Fibroblast of lung (primary cell): ENCODE measurements around the gene PLOD2. TPM values are rescaled to one million over a fixed set of nuclear protein-coding genes. Genes with fewer than 3 reads are reported as not detected.

Experiments
- DNase-seq, 2 donors: peaks; one replicate each; pipeline versions ENCODE4 v3.0.0 to v3.0.0-alpha.2; 2010; ENCODE audit warnings: low read depth in 2 of 2
- H2AFZ ChIP-seq: 2 replicates; pipeline ENCODE4 v1.5.1; 2012; ENCODE audit warnings: low read length, control low read depth, inconsistent platforms
- H3K27ac ChIP-seq: 2 replicates; pipeline ENCODE4 v1.5.1; 2011; ENCODE audit warnings: low read length, control low read depth; ENCODE audit not compliant: insufficient read depth
- H3K27me3 ChIP-seq: 2 replicates; pipeline ENCODE4 v1.5.1; 2011; ENCODE audit warnings: mild to moderate bottlenecking, low read length; ENCODE audit not compliant: control insufficient read depth, insufficient read depth
- H3K36me3 ChIP-seq: 2 replicates; pipeline ENCODE4 v1.5.1; 2011; ENCODE audit warnings: low read length; ENCODE audit not compliant: control insufficient read depth, insufficient read depth
- H3K4me1 ChIP-seq: 2 replicates; pipeline ENCODE4 v1.5.1; 2011; ENCODE audit warnings: low read length; ENCODE audit not compliant: control insufficient read depth, insufficient read depth; ENCODE audit errors: extremely low read depth
- H3K4me2 ChIP-seq: 2 replicates; pipeline ENCODE4 v1.5.1; 2011; ENCODE audit warnings: low read length, control low read depth; ENCODE audit not compliant: insufficient read depth; ENCODE audit errors: extremely low read depth
- H3K4me3 ChIP-seq, 4 experiments: fragments of 200-600 bp in 1 of 4; sonication (generic) in 1 of 4; replicated peaks in 1 of 4; 2 replicates each; pipeline ENCODE4 v1.5.1; 2011 to 2016; ENCODE audit warnings: low read length in 4 of 4, low read depth in 3 of 4, mild to moderate bottlenecking in 3 of 4, control low read depth in 2 of 4, inconsistent platforms in 1 of 4, mixed read lengths in 1 of 4; ENCODE audit not compliant: insufficient read depth in 1 of 4; ENCODE audit errors: control extremely low read depth in 1 of 4
- H3K79me2 ChIP-seq: 2 replicates; pipeline ENCODE4 v1.5.1; 2012; ENCODE audit warnings: mild to moderate bottlenecking, low read length, inconsistent platforms; ENCODE audit not compliant: control insufficient read depth, insufficient read depth
- H3K9ac ChIP-seq: 2 replicates; pipeline ENCODE4 v1.5.1; 2011; ENCODE audit warnings: mild to moderate bottlenecking, low read length, control low read depth; ENCODE audit not compliant: insufficient read depth
- H3K9me3 ChIP-seq: 2 replicates; pipeline ENCODE4 v1.5.1; 2012; ENCODE audit warnings: low read depth, low read length; ENCODE audit not compliant: control insufficient read depth, insufficient read depth
- H4K20me1 ChIP-seq: 2 replicates; pipeline ENCODE4 v1.5.1; 2011; ENCODE audit warnings: low read length; ENCODE audit not compliant: control insufficient read depth, insufficient read depth; ENCODE audit errors: extremely low read depth
- CTCF ChIP-seq, 2 donors: IDR thresholded peaks in 1 of 2; conservative IDR thresholded peaks in 1 of 2; 1 replicate in 1 of 2; 2 replicates in 1 of 2; pipeline ENCODE4 v1.5.1; 2011 to 2012; ENCODE audit warnings: low read length in 2 of 2, control low read depth in 1 of 2, inconsistent platforms in 1 of 2, low read depth in 1 of 2, mild to moderate bottlenecking in 1 of 2
- EZH2 ChIP-seq: IDR thresholded peaks from 2 replicates; pipeline ENCODE4 v1.5.1; 2012; ENCODE audit warnings: low read length, control low read depth, mild to moderate bottlenecking; ENCODE audit errors: missing control alignments
- polyA plus RNA-seq, 2 donors: library from polyadenylated mRNA; depleted of rRNA in 1 of 2; stranded (reverse) in 1 of 2; unstranded in 1 of 2; fragments of >200 nt; gene quantifications; 2 replicates each; pipeline ENCODE4 v1.2.1, GENCODE V29; 2011 to 2012; ENCODE audit warnings: missing spikeins in 1 of 2
- total RNA-seq: library from RNA; depleted of rRNA; stranded (reverse); fragments of >200 nt; gene quantifications from 2 replicates; pipeline ENCODE4 v1.2.1, GENCODE V29; 2014

PLOD2 gene
- total and polyA plus RNA-seq, 2 donors (not counting 1 experiment from before 2014, with no cell fraction given), result 91.8 to 114 TPM

GRCh38 chr3:146170591-146170990, 9.6 kb upstream of the PLOD2 start:
- H3K79me2 ChIP-seq, result no peaks in the 10 kb centered on the region
- no peak overlapping the region for H3K9ac ChIP-seq
- TF ChIP-seq CTCF (conservative IDR thresholded peaks at IDR 0.05 in 1 of 2, IDR thresholded peaks at IDR 0.05 in 1 of 2; ENCODE audit: low read depth in 1 of 2, low read length in 2 of 2) (no peak), EZH2 (no peak)
- H3K4me2 ChIP-seq, result no peak overlapping the region
- no peak overlapping the region for H3K4me3 ChIP-seq
- peaks cover 6% of the 10 kb centered on the region for H3K4me1 ChIP-seq
- no peak for DNase-seq
- no peaks in the 10 kb centered on the region for H4K20me1 ChIP-seq
- H3K9me3 ChIP-seq, result no peaks in the 10 kb centered on the region
- H3K27ac ChIP-seq, result no peak overlapping the region
- no peaks in the 10 kb centered on the region for H3K27me3 ChIP-seq
- H2AFZ ChIP-seq, result no peak overlapping the region
- no peaks in the 10 kb centered on the region for H3K36me3 ChIP-seq

GRCh38 chr3:146169891-146170290, 8.9 kb upstream of the PLOD2 start:
- Histone ChIP-seq H4K20me1 (no peaks in the 10 kb centered on the region), H3K4me3 (no peak overlapping the region), H3K9me3 (no peaks in the 10 kb centered on the region), H3K4me2 (no peak overlapping the region), H3K9ac (no peak overlapping the region), H3K27me3 (no peaks in the 10 kb centered on the region), H3K27ac (no peak overlapping the region), H2AFZ (no peak overlapping the region), H3K36me3 (no peaks in the 10 kb centered on the region), H3K79me2 (no peaks in the 10 kb centered on the region), H3K4me1 (peaks cover 6% of the 10 kb centered on the region)
- TF ChIP-seq CTCF (conservative IDR thresholded peaks at IDR 0.05 in 1 of 2, IDR thresholded peaks at IDR 0.05 in 1 of 2; ENCODE audit: low read depth in 1 of 2, low read length in 2 of 2), result no peak
- TF ChIP-seq EZH2, result no peak
- no peak for DNase-seq

- DNase-seq, result peak in 1 of 2 donors; percentile 82
- Histone ChIP-seq H2AFZ (no peak overlapping the region), H3K27ac (no peak overlapping the region), H3K79me2 (no peaks in the 10 kb centered on the region), H3K4me3 (no peak overlapping the region), H3K36me3 (no peaks in the 10 kb centered on the region), H3K4me1 (peaks cover 24% of the 10 kb centered on the region), H3K9ac (no peak overlapping the region), H3K27me3 (no peaks in the 10 kb centered on the region), H4K20me1 (no peaks in the 10 kb centered on the region), H3K4me2 (no peak overlapping the region), H3K9me3 (no peaks in the 10 kb centered on the region)
- TF ChIP-seq CTCF (conservative IDR thresholded peaks at IDR 0.05 in 1 of 2, IDR thresholded peaks at IDR 0.05 in 1 of 2; ENCODE audit: low read depth in 1 of 2, low read length in 2 of 2) (no peak), EZH2 (no peak)
Observed at GRCh38 chr3:146166826-146167225, 5.8 kb upstream of the PLOD2 start.
